HFFc6 (cell line): ENCODE results near the gene CD163. TPM values are rescaled to one million over a fixed set of nuclear protein-coding genes. Genes with fewer than 3 reads are reported as not detected.

Experiments
- DNase-seq: peaks from one replicate; pipeline ENCODE4 v3.0.0-alpha.2; 2018
- H3K27ac Mint-ChIP-seq: 2 replicates; pipeline ENCODE4 v1.8.0; 2020; ENCODE audit warnings: mild to moderate bottlenecking, mixed read lengths
- H3K27me3 Mint-ChIP-seq: 2 replicates; pipeline ENCODE4 v1.8.0; 2021; ENCODE audit warnings: mild to moderate bottlenecking, moderate library complexity, mixed read lengths; ENCODE audit not compliant: insufficient read depth
- H3K36me3 Mint-ChIP-seq: 2 replicates; pipeline ENCODE4 v1.8.0; 2021; ENCODE audit warnings: low read depth, mixed read lengths
- H3K4me1 Mint-ChIP-seq: 2 replicates; pipeline ENCODE4 v1.8.0; 2020; ENCODE audit warnings: low read depth, mixed read lengths
- H3K4me3 Mint-ChIP-seq: 2 replicates; pipeline ENCODE4 v1.8.0; 2020; ENCODE audit warnings: mild to moderate bottlenecking, moderate library complexity, mixed read lengths
- H3K9me3 Mint-ChIP-seq: 2 replicates; pipeline ENCODE4 v1.8.0; 2020; ENCODE audit warnings: mild to moderate bottlenecking, mixed read lengths
- CTCF ChIP-seq: fragments of 200-600 bp; sonication (generic); IDR thresholded peaks from 2 replicates; pipeline ENCODE4 v1.5.0; 2021; ENCODE audit warnings: antibody characterized with exemption, mild to moderate bottlenecking
- total RNA-seq, 6 experiments: library from RNA; stranded (reverse); fragmentation: NEBNext Ultra II Directional; extraction: Animal tissue kit (Norgen Biotek cat#: 25700); gene quantifications; 2 replicates in 1 of 6; 3 replicates in 5 of 6; pipeline ENCODE4 v1.2.3, GENCODE V29; 2021

Gene CD163
- total RNA-seq, 6 experiments from 2014 or later = 0.07 TPM; not detected in 5

GRCh38 chr12:7450667-7451066 is 52.9 kb downstream of the CD163 start:
- H3K36me3 Mint-ChIP-seq = no peaks in the 10 kb centered on the region
- no peak overlapping the region for H3K27ac Mint-ChIP-seq
- no peak for DNase-seq
- no peaks in the 10 kb centered on the region for H3K9me3 Mint-ChIP-seq
- H3K27me3 Mint-ChIP-seq = no peaks in the 10 kb centered on the region; the same call in 1 of the 2 replicates
- no peak overlapping the region for H3K4me3 Mint-ChIP-seq
- no peaks in the 10 kb centered on the region for H3K4me1 Mint-ChIP-seq
- no peak for TF ChIP-seq CTCF

- no peak for DNase-seq
- H3K4me1 Mint-ChIP-seq = no peaks in the 10 kb centered on the region
- no peaks in the 10 kb centered on the region for H3K36me3 Mint-ChIP-seq
- no peak for TF ChIP-seq CTCF
- H3K27ac Mint-ChIP-seq = no peak overlapping the region
- H3K9me3 Mint-ChIP-seq = no peaks in the 10 kb centered on the region
- H3K27me3 Mint-ChIP-seq = no peaks in the 10 kb centered on the region; the same call in 1 of the 2 replicates
- no peak overlapping the region for H3K4me3 Mint-ChIP-seq
These were observed 55.5 kb downstream of the CD163 start for GRCh38 chr12:7448099-7448498.

GRCh38 chr12:7444537-7444936 is 59.0 kb downstream of the CD163 start:
- no peaks in the 10 kb centered on the region; the same call in 1 of the 2 replicates for H3K36me3 Mint-ChIP-seq
- H3K27me3 Mint-ChIP-seq = no peaks in the 10 kb centered on the region; the same call in none of the 2 replicates
- no peaks in the 10 kb centered on the region for H3K4me1 Mint-ChIP-seq
- H3K9me3 Mint-ChIP-seq = no peaks in the 10 kb centered on the region
- DNase-seq = no peak
- H3K27ac Mint-ChIP-seq = no peak overlapping the region
- H3K4me3 Mint-ChIP-seq = no peak overlapping the region
- TF ChIP-seq CTCF = no peak

- Mint-ChIP-seq H3K27me3 (no peaks in the 10 kb centered on the region; the same call in none of the 2 replicates), H3K27ac (no peak within 1 kb of the TSS), H3K4me3 (no peak within 1 kb of the TSS), H3K36me3 (no peaks in the 10 kb centered on the region; the same call in 1 of the 2 replicates), H3K4me1 (no peaks in the 10 kb centered on the region), H3K9me3 (no peaks in the 10 kb centered on the region)
- DNase-seq = no peak
- TF ChIP-seq CTCF = no peak
These were observed 59.5 kb downstream of the CD163 start, which contains the start of gene CD163L1 for GRCh38 chr12:7444076-7444475. CD163L1 (minus strand) TSS chr12:7444153; CDS start chr12:7444127, 26 bp downstream.

- H3K36me3 Mint-ChIP-seq = no peaks in the 10 kb centered on the region; the same call in 1 of the 2 replicates
- TF ChIP-seq CTCF = no peak
- no peaks in the 10 kb centered on the region; the same call in 1 of the 2 replicates for H3K27me3 Mint-ChIP-seq
- no peak overlapping the region for H3K27ac Mint-ChIP-seq
- H3K4me3 Mint-ChIP-seq = no peak overlapping the region
- no peak for DNase-seq
- no peaks in the 10 kb centered on the region for H3K4me1 Mint-ChIP-seq
- no peaks in the 10 kb centered on the region for H3K9me3 Mint-ChIP-seq
These were observed 62.4 kb downstream of the CD163 start for GRCh38 chr12:7441216-7441615.
